C1 segment of cervical spinal cord (tissue), 14 donors: Measurements from ENCODE around the gene FAM98A.

Source experiments
- DNase-seq, 14 donors: peaks; one replicate each; lab custom pipeline; 2025; lab: John Stamatoyannopoulos, UW

Gene FAM98A

GRCh38 chr2:33597026-33597425 lies 2.1 kb downstream of the FAM98A start:
- no peak for DNase-seq

DNA sequence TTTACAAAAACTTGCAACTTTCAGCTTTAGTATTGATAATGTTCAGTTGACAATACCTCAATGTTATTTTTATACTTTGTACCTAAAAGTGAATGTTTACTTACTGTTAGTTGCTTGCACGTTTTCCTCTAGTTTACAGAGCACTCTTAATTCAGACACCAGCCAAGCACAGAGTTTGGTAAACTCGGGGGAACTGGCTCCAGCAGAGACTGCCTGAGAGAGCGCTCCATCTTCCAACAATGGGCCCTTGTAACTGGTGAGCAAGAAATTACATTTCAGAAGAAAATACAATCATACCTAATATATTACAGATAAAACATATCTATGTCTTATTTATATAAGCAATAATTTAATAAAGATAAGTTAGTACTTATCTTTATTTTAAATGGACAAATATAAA lies 3.7 kb downstream of the FAM98A start:
- no peak for DNase-seq

- no peak for DNase-seq
These were observed 9.7 kb downstream of the FAM98A start for GRCh38 chr2:33589444-33589843.

DNA sequence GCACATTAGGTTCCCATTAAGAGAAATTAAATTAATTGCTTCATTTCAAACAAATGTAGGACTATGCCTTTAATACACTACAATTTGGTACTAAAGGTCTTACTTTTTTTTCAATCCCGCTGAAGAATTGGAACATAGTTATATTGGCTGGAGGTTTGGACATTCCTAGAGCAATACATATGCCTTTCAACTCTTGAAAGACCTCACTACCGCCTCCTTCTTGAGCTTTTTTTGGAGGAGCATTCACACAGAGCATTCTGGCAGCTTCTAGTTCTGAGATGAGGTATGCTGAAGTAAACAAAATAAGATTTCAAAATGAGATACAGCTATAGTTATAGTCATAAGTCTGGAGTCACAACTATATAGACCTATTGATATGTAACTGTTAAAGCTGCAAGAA lies 10.9 kb downstream of the FAM98A start:
- no peak for DNase-seq

DNA sequence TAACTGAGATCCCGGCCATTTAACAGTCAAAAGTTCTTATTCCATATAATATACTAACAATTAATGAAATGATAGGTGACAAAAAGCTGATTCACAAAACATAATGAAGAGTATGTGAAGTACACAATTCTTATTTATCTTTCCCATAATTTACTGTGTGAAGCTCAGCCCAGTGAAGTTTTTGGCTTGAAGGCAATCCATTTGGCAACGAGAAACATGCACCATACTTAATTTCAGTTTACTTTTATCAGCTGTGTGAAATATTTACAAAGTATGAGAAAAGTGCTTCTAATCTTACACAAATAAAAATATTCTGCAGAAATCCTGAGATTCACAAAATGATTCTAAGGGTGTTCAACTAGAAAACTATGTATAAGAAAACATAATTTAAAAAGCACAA lies 12.3 kb downstream of the FAM98A start:
- DNase-seq = no peak

GRCh38 chr2:33583194-33583938 lies 15.7 kb downstream of the FAM98A start:
- DNase-seq = peak in 1 of 14 donors; percentile 39

DNA sequence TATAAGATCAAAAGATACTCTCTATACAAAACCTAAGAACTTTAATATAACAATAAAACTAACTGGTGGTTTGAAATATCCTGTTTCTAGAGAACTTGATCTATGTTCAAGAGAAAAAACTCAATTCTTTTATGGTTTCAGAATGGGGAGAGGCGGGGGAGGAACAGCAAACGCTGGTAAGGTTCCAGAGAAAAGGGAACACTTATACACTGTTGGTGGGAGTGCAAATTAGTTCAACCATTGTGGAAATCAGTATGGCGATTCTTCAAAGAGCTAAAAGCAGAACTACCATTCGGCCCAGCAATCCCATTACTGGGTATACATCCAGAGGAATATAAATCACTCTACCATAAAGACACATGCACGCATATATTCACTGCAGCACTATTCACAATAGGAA lies 17.2 kb downstream of the FAM98A start:
- DNase-seq = no peak

- DNase-seq = no peak
These were observed 19.9 kb downstream of the FAM98A start for GRCh38 chr2:33579227-33579626.

DNA sequence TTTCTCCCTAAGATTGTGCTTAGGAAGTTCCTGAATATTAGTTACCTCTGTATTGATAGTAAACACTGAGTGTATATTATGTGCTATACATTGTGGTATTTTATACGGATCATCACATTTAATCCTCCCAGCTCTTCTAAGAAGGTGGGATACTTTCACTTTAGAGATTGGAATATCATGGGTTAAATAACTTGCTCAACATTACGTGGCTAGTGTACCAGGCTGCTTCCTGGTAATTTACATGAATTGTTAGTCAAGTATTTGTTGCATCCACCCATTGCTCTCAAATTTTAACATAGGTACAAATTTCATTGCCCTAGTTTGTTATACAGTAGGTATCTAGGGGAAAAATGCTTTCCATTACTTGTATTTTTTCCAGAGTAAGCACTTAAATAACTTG lies 21.4 kb downstream of the FAM98A start:
- DNase-seq = no peak

DNA sequence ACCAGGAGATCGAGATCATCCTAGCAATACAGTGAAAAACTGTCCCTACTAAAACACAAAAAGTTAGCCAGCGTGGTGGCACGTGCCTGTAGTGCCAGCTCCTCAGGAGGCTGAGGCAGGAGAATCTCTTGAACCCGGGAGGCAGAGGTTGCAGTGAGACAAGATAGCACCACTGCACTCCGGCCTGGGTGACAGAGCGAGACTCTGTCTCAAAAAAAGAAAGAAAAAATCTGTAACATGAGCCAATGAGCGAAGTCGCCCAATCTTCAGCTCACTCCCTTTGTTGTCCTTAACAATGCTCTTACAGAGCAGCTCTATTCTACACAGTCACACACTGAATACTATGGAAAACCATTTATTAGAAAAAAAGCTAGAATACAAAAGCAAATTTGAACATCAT lies 22.0 kb downstream of the FAM98A start:
- DNase-seq = peak in 3 of 14 donors; percentile 10 to 27 (median 26)

DNA sequence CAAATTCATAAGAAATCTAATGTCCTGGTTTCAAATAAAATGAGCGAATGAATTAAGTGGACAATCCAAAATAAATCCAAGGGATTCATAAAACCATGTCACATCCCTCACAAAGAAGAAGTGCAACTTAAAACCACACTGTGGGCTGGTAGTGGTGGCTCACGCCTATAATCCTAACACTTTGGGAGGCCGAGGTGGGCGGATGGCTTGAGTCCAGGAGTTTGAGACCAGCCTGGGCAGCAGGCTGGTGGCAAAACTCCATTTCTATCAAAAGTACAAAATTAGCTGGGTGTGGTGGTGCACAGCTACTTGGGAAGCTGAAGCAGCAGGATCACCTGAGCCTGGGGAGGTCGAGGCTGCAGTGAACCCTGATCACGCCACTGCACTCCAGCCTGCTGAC lies 25.4 kb downstream of the FAM98A start:
- no peak for DNase-seq

- DNase-seq = no peak
These were observed 28.4 kb downstream of the FAM98A start for GRCh38 chr2:33570681-33571080.

DNA sequence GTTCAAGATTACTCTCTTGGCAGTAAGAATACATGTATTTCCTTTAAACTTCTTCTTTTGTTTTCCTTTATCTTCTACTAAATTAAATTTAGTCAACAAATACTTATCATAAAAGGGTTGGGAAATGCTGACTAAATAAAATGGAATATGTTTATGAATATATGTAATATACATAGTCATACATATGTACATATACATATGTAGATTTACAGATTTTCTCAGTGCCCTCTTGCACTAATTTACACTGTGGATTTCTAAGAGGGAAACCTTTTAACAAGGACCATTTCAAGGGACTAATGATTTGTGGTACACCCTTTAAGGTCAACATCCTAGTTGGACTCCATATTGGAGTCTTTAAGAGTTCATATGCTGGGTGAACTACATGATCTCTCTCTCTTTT lies 37.2 kb downstream of the FAM98A start:
- DNase-seq = no peak

- DNase-seq = no peak
These were observed 39.1 kb downstream of the FAM98A start for GRCh38 chr2:33560017-33560416.

- no peak for DNase-seq
These were observed 39.8 kb downstream of the FAM98A start for GRCh38 chr2:33559328-33559727.

DNA sequence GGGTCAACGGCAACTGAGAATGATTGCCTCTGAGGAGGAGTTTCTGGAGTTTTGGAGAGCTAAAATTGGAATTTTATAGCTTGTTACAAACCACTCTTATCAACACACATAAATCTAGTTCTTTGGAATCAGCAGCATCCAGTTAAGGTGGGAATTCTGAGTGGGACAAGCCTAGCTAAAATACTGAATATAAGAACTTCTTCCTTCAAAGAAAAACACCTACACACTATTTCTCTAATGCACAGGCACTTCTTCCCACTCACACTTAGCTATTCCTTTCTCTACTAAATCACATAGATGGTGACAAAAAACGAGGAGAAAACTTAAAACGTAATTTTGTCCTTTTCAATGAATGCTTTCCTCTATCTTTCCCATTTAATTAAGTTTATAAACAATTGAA lies 43.4 kb downstream of the FAM98A start:
- DNase-seq = no peak

DNA sequence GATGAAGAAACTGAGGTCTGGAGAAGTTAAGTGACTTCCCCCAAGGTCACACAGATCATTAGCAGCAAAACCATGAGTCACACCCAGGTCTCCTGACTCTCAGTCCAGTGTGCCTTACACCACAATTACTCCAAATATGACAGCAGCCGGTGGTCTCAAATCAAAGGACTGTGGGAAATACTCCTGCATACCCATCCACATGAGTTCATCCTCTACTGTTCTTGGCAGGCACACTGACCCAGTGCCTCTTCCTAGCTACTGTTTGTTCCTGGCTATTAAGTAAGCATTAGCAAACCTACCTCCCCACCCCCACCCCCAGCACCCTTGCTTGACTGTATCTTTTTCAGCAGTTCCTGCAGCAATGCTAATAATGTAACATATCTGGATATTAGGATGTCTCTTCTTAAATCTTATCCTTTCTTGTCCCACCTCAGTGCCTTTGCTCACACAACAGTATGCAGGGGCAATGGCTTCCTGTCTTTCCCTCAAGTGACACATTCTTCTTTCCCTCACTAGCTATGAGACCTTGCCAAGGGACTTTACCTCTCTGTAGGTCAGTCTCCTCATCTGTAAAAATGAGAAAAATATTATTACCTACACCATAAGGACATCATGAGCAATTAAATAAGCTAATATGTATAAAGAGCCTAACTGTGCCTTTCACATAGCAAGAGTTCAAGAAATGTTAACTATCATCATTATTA lies 46.2 kb downstream of the FAM98A start:
- DNase-seq = no peak

- no peak for DNase-seq
These were observed 48.9 kb downstream of the FAM98A start for GRCh38 chr2:33550206-33550605.

GRCh38 chr2:33541243-33541642 lies 57.9 kb downstream of the FAM98A start:
- no peak for DNase-seq

GRCh38 chr2:33535421-33535820 lies 63.7 kb downstream of the FAM98A start:
- no peak for DNase-seq
